Measurements from ENCODE around the gene HOXA11. TPM values are rescaled to one million over a fixed set of nuclear protein-coding genes. Genes with fewer than 3 reads are reported as not detected.

Gene HOXA11
- total RNA-seq, 1 donor from 2014 or later: not detected

DNA sequence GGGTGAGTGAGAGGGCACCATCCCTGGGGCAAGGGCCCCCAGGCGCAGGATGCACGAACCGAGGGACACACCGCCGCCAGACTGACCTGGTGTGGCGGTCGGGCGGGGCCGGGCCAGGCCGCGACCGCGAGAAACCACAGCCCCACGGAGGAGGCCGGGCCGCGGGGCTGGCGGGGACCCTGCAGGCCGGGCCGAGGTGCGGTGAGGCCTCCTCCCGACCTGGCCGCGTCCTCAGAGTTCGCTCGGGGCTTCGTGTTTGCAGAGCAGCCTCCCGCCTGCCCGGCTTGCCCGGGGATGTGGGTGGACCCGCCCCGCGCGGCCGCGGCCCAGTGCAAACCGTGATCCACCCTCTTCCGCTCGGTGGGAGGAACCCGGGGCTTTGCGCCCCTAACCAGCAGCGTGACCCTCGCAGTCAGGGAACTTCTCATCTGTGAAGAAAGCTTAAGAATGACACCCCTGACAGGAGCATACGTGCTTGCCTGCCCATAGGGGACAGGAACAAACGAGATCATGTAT lies 35.5 kb upstream of the HOXA11 start:
- TF ChIP-seq CTCF (IDR thresholded peaks at IDR 0.05): no peak
- intact Hi-C loops (cut with DNase I): no loop called here
- Histone ChIP-seq H3K4me3 (no peak overlapping the region), H3K4me1 (peaks cover 4% of the 10 kb centered on the region), H3K27me3 (peaks cover 89% of the 10 kb centered on the region), H3K27ac (no peak overlapping the region), H3K9me3 (no peaks in the 10 kb centered on the region), H3K36me3 (no peaks in the 10 kb centered on the region)
- DNase-seq: peak; percentile 55
- ATAC-seq: peak; percentile 28

DNA sequence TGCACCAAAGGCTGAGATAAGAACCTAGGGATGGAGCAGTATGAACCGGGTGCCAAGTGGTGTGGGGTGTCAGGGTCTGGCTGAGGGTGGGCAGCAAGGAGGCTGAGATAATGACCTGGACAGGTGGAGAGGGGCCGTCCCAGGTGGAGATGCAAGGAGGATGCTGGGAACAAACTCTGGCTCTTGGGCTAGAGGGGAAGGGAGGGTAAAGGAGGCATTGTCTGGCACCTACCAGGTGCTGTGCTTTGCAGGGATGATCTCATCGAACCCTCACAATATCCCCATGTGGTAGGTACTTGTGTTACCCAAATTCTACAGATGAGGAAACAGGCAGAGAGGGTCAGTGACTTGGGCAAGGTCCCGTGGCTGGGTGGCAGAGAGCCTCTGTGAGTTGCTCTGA lies 34.8 kb upstream of the HOXA11 start:
- ATAC-seq: no peak
- Histone ChIP-seq H3K36me3 (no peaks in the 10 kb centered on the region), H3K27ac (no peak overlapping the region), H3K4me1 (no peaks in the 10 kb centered on the region), H3K4me3 (no peak overlapping the region), H3K27me3 (peaks cover 83% of the 10 kb centered on the region), H3K9me3 (no peaks in the 10 kb centered on the region)
- DNase-seq: no peak
- intact Hi-C loops (cut with DNase I): no loop called here
- TF ChIP-seq CTCF (IDR thresholded peaks at IDR 0.05): no peak

GRCh38 chr7:27217951-27218350 lies 32.9 kb upstream of the HOXA11 start:
- intact Hi-C loops (cut with DNase I): no loop called here
- Histone ChIP-seq H3K9me3 (no peaks in the 10 kb centered on the region), H3K27ac (no peak overlapping the region), H3K36me3 (no peaks in the 10 kb centered on the region), H3K4me1 (peaks cover 1% of the 10 kb centered on the region), H3K4me3 (no peak overlapping the region), H3K27me3 (peaks cover 83% of the 10 kb centered on the region)
- no peak for DNase-seq
- ATAC-seq: no peak
- TF ChIP-seq CTCF (IDR thresholded peaks at IDR 0.05): no peak

GRCh38 chr7:27215356-27215755 lies 30.3 kb upstream of the HOXA11 start:
- Histone ChIP-seq H3K9me3 (no peaks in the 10 kb centered on the region), H3K27ac (no peak overlapping the region), H3K36me3 (no peaks in the 10 kb centered on the region), H3K4me1 (peaks cover 12% of the 10 kb centered on the region), H3K4me3 (no peak overlapping the region), H3K27me3 (peaks cover 83% of the 10 kb centered on the region)
- intact Hi-C loops (cut with DNase I): no loop called here
- DNase-seq (no peak), ATAC-seq (no peak)
- no peak for TF ChIP-seq CTCF (IDR thresholded peaks at IDR 0.05)

GRCh38 chr7:27214239-27214950 lies 29.4 kb upstream of the HOXA11 start:
- H3K36me3 ChIP-seq: no peaks in the 10 kb centered on the region
- H3K9me3 ChIP-seq: no peaks in the 10 kb centered on the region
- H3K4me1 ChIP-seq: peaks cover 12% of the 10 kb centered on the region
- no peak for DNase-seq
- TF ChIP-seq CTCF (IDR thresholded peaks at IDR 0.05): no peak
- intact Hi-C loops (cut with DNase I): no loop called here
- no peak overlapping the region for H3K27ac ChIP-seq
- no peak overlapping the region for H3K4me3 ChIP-seq
- no peak for ATAC-seq
- peaks cover 83% of the 10 kb centered on the region for H3K27me3 ChIP-seq

Measured in upper lobe of right lung (tissue), 1 donor.